ENCODE data around the gene VRK3.
A peak's percentile ranks its signal among the peaks of the same experiment; 100 is the strongest.
"Not testable (repeated sequence)": the region's sequence is repeated elsewhere in the genome, so short reads cannot be mapped to it uniquely, and the experiment has no call there.

VRK3 gene

GRCh38 chr19:50025022-50025793 is at the start of gene VRK3:
VRK3 (minus strand) TSS chr19:50025372; CDS start chr19:50016162, 9,210 bp downstream.
- DNase-seq = peak; percentile 100

GRCh38 chr19:50068382-50068781 is 43.2 kb upstream of the VRK3 start:
- DNase-seq = not testable (repeated sequence)

- no peak for DNase-seq
Observed at GRCh38 chr19:50067575-50067974, 42.4 kb upstream of the VRK3 start.

- no peak for DNase-seq
Observed at GRCh38 chr19:50065938-50066337, 40.8 kb upstream of the VRK3 start.

GRCh38 chr19:50061650-50062049 is 36.5 kb upstream of the VRK3 start:
- no peak for DNase-seq

- DNase-seq = no peak
Observed at GRCh38 chr19:50060107-50060506, 34.9 kb upstream of the VRK3 start.

- DNase-seq = no peak
Observed at GRCh38 chr19:50059045-50059444, 33.9 kb upstream of the VRK3 start.

GRCh38 chr19:50058425-50058824 is 33.3 kb upstream of the VRK3 start:
- no peak for DNase-seq

- DNase-seq = no peak
Observed at GRCh38 chr19:50053119-50053518, 27.9 kb upstream of the VRK3 start.

GRCh38 chr19:50051964-50052363 is 26.8 kb upstream of the VRK3 start:
- no peak for DNase-seq

GRCh38 chr19:50051228-50051895 is 26.2 kb upstream of the VRK3 start:
- not testable (repeated sequence) for DNase-seq

- DNase-seq = peak; percentile 80 to 90
Observed at GRCh38 chr19:50050406-50051227, 25.4 kb upstream of the VRK3 start.

- no peak for DNase-seq
Observed at GRCh38 chr19:50047671-50048070, 22.5 kb upstream of the VRK3 start.

GRCh38 chr19:50046649-50047503 is 21.7 kb upstream of the VRK3 start:
- DNase-seq = no peak

GRCh38 chr19:50044922-50045321 is 19.8 kb upstream of the VRK3 start:
- DNase-seq = no peak

- no peak for DNase-seq
Observed at GRCh38 chr19:50043967-50044366, 18.8 kb upstream of the VRK3 start.

- no peak for DNase-seq
Observed at GRCh38 chr19:50042363-50043024, 17.3 kb upstream of the VRK3 start.

GRCh38 chr19:50040967-50041366 is 15.8 kb upstream of the VRK3 start:
- DNase-seq = no peak

GRCh38 chr19:50039968-50040367 is 14.8 kb upstream of the VRK3 start:
- DNase-seq = no peak

GRCh38 chr19:50036908-50037307 is 11.7 kb upstream of the VRK3 start:
- no peak for DNase-seq

- DNase-seq = no peak
Observed at GRCh38 chr19:50030937-50031336, 5.8 kb upstream of the VRK3 start.

GRCh38 chr19:50030225-50030624 is 5.1 kb upstream of the VRK3 start:
- no peak for DNase-seq

All from NCI-H1930 (cell line).